Rectal smooth muscle tissue (tissue), 1 donor: ENCODE measurements around the gene FXYD3.

Experiments used
- H3K27ac ChIP-seq: one replicate; pipeline ENCODE4 v1.7.0; 2013; ENCODE audit warnings: low read depth, low read length, inconsistent platforms
- H3K27me3 ChIP-seq: one replicate; pipeline ENCODE4 v1.7.0; 2013; ENCODE audit warnings: low read length; ENCODE audit not compliant: control insufficient read depth, insufficient read depth
- H3K36me3 ChIP-seq: one replicate; pipeline ENCODE4 v1.7.0; 2013; ENCODE audit warnings: low read length; ENCODE audit not compliant: control insufficient read depth, insufficient read depth
- H3K4me1 ChIP-seq: one replicate; pipeline ENCODE4 v1.7.0; 2013; ENCODE audit warnings: low read length; ENCODE audit not compliant: control insufficient read depth, insufficient read depth
- H3K4me3 ChIP-seq: one replicate; pipeline ENCODE4 v1.7.0; 2013; ENCODE audit warnings: low read length
- H3K9ac ChIP-seq: one replicate; pipeline ENCODE4 v1.7.0; 2013; ENCODE audit warnings: low read length

FXYD3 gene

GRCh38 chr19:35115177-35115951 is at the start of gene FXYD3:
Gene FXYD3 (plus strand): TSS chr19:35115823. CDS start chr19:35119377, 3,554 bp downstream.
- H3K4me3 ChIP-seq, result peak within 1 kb of the TSS; percentile 75
- no peaks in the 10 kb centered on the region for H3K27me3 ChIP-seq
- H3K9ac ChIP-seq, result peak within 1 kb of the TSS; percentile 66
- H3K4me1 ChIP-seq, result no peaks in the 10 kb centered on the region
- H3K36me3 ChIP-seq, result no peaks in the 10 kb centered on the region
- peak within 1 kb of the TSS; percentile 68 for H3K27ac ChIP-seq

- no peak overlapping the region for H3K27ac ChIP-seq
These were observed 49.5 kb upstream of the FXYD3 start for GRCh38 chr19:35066121-35066520.

GRCh38 chr19:35066691-35067563 is 48.7 kb upstream of the FXYD3 start:
- H3K27ac ChIP-seq, result no peak overlapping the region
- H3K4me3 ChIP-seq, result no peak overlapping the region
- no peak overlapping the region for H3K9ac ChIP-seq
- H3K4me1 ChIP-seq, result no peaks in the 10 kb centered on the region
- no peaks in the 10 kb centered on the region for H3K27me3 ChIP-seq
- no peaks in the 10 kb centered on the region for H3K36me3 ChIP-seq

More at GRCh38 chr19:35066121-35066520, 49.5 kb upstream of the FXYD3 start:
- Histone ChIP-seq H3K9ac (no peak overlapping the region), H3K4me3 (no peak overlapping the region), H3K4me1 (no peaks in the 10 kb centered on the region), H3K36me3 (no peaks in the 10 kb centered on the region), H3K27me3 (no peaks in the 10 kb centered on the region)

GRCh38 chr19:35068941-35069634 is 46.5 kb upstream of the FXYD3 start:
- no peaks in the 10 kb centered on the region for H3K27me3 ChIP-seq
- H3K4me1 ChIP-seq, result no peaks in the 10 kb centered on the region
- H3K9ac ChIP-seq, result no peak overlapping the region
- no peaks in the 10 kb centered on the region for H3K36me3 ChIP-seq
- H3K27ac ChIP-seq, result no peak overlapping the region
- H3K4me3 ChIP-seq, result no peak overlapping the region

GRCh38 chr19:35069696-35070095 is 45.9 kb upstream of the FXYD3 start:
- Histone ChIP-seq H3K4me1 (no peaks in the 10 kb centered on the region), H3K4me3 (no peak overlapping the region), H3K36me3 (no peaks in the 10 kb centered on the region), H3K27me3 (no peaks in the 10 kb centered on the region), H3K27ac (no peak overlapping the region), H3K9ac (no peak overlapping the region)

- no peaks in the 10 kb centered on the region for H3K27me3 ChIP-seq
- no peak overlapping the region for H3K4me3 ChIP-seq
- no peak overlapping the region for H3K27ac ChIP-seq
- H3K36me3 ChIP-seq, result no peaks in the 10 kb centered on the region
- H3K9ac ChIP-seq, result no peak overlapping the region
- no peaks in the 10 kb centered on the region for H3K4me1 ChIP-seq
These were observed 45.2 kb upstream of the FXYD3 start for GRCh38 chr19:35070471-35070870.

- no peak overlapping the region for H3K27ac ChIP-seq
- no peak overlapping the region for H3K9ac ChIP-seq
- H3K4me1 ChIP-seq, result no peaks in the 10 kb centered on the region
- no peak overlapping the region for H3K4me3 ChIP-seq
- H3K27me3 ChIP-seq, result no peaks in the 10 kb centered on the region
- H3K36me3 ChIP-seq, result no peaks in the 10 kb centered on the region
These were observed 42.1 kb upstream of the FXYD3 start for GRCh38 chr19:35073516-35073915.

- no peak overlapping the region for H3K27ac ChIP-seq
- H3K36me3 ChIP-seq, result no peaks in the 10 kb centered on the region
- no peaks in the 10 kb centered on the region for H3K27me3 ChIP-seq
- no peak overlapping the region for H3K9ac ChIP-seq
- H3K4me1 ChIP-seq, result no peaks in the 10 kb centered on the region
- no peak overlapping the region for H3K4me3 ChIP-seq
These were observed 41.7 kb upstream of the FXYD3 start for GRCh38 chr19:35073941-35074340.

- no peaks in the 10 kb centered on the region for H3K4me1 ChIP-seq
- H3K36me3 ChIP-seq, result no peaks in the 10 kb centered on the region
- H3K27ac ChIP-seq, result no peak overlapping the region
- no peak overlapping the region for H3K4me3 ChIP-seq
- no peak overlapping the region for H3K9ac ChIP-seq
- no peaks in the 10 kb centered on the region for H3K27me3 ChIP-seq
These were observed 41.0 kb upstream of the FXYD3 start for GRCh38 chr19:35074426-35075201.

GRCh38 chr19:35075202-35076025 is 40.2 kb upstream of the FXYD3 start:
- no peak overlapping the region for H3K27ac ChIP-seq
- H3K4me1 ChIP-seq, result no peaks in the 10 kb centered on the region
- no peak overlapping the region for H3K4me3 ChIP-seq
- no peak overlapping the region for H3K9ac ChIP-seq
- H3K36me3 ChIP-seq, result no peaks in the 10 kb centered on the region
- H3K27me3 ChIP-seq, result no peaks in the 10 kb centered on the region

- Histone ChIP-seq H3K4me1 (no peaks in the 10 kb centered on the region), H3K4me3 (no peak overlapping the region), H3K36me3 (no peaks in the 10 kb centered on the region), H3K9ac (no peak overlapping the region), H3K27me3 (no peaks in the 10 kb centered on the region), H3K27ac (no peak overlapping the region)
These were observed 39.6 kb upstream of the FXYD3 start for GRCh38 chr19:35076026-35076370.
